Activated B cell treated with CpG ODN at 0.5 μM for 24 hours (primary cell): ENCODE results near the gene SEH1L. TPM values are rescaled to one million over a fixed set of nuclear protein-coding genes. Genes with fewer than 3 reads are reported as not detected.

Source experiments
- ATAC-seq: fragments of 200-7000 bp; cut with Tn5 transposase; one replicate; pipeline ENCODE4 v1.10.0; 2021; ENCODE audit warnings: low read depth, mild to moderate bottlenecking, moderate library complexity
- CTCF ChIA-PET: fragments of 350-600 bp; sonication (Branson Sonifier 250); formaldehyde crosslinking; loops from one replicate; lab custom pipeline; 2021; ENCODE audit warnings: antibody characterized with exemption; lab: Charles Lee
- POLR2A ChIA-PET: fragments of 350-600 bp; sonication (Branson Sonifier 250); formaldehyde crosslinking; loops from one replicate; lab custom pipeline; 2021; ENCODE audit warnings: antibody characterized with exemption; lab: Charles Lee
- DNase-seq: peaks from one replicate; pipeline ENCODE4 v3.0.0; 2022
- H3K27ac Mint-ChIP-seq: one replicate; pipeline ENCODE4 v1.8.0; 2020; ENCODE audit warnings: mixed read lengths
- H3K27me3 Mint-ChIP-seq: one replicate; pipeline ENCODE4 v1.8.0; 2021; ENCODE audit warnings: mixed read lengths
- H3K36me3 Mint-ChIP-seq: one replicate; pipeline ENCODE4 v1.8.0; 2021; ENCODE audit warnings: low read depth, mixed read lengths
- H3K4me1 Mint-ChIP-seq: one replicate; pipeline ENCODE4 v1.8.0; 2021; ENCODE audit warnings: mixed read lengths
- H3K4me3 Mint-ChIP-seq: one replicate; pipeline ENCODE4 v1.8.0; 2020; ENCODE audit warnings: mild to moderate bottlenecking, mixed read lengths
- H3K9me3 Mint-ChIP-seq: one replicate; pipeline ENCODE4 v1.8.0; 2020; ENCODE audit warnings: mixed read lengths
- intact Hi-C: fragments of 100-400 bp; cut with micrococcal nuclease; formaldehyde crosslinking; loops from one replicate; pipeline ENCODE4 v1.15.1; 2024
- total RNA-seq: library from RNA; stranded (reverse); gene quantifications from 2 replicates; pipeline ENCODE4 v1.2.3, GENCODE V29; 2022
- TF ChIP-seq, protein P1 (sequence below): fragments of 200-600 bp; IDR thresholded peaks from one replicate; pipeline ENCODE4 v1.8.0; 2022; ENCODE audit warnings: antibody characterized with exemption, mild to moderate bottlenecking

Gene SEH1L
- total RNA-seq, 1 donor from 2014 or later = 79.3 TPM

DNA sequence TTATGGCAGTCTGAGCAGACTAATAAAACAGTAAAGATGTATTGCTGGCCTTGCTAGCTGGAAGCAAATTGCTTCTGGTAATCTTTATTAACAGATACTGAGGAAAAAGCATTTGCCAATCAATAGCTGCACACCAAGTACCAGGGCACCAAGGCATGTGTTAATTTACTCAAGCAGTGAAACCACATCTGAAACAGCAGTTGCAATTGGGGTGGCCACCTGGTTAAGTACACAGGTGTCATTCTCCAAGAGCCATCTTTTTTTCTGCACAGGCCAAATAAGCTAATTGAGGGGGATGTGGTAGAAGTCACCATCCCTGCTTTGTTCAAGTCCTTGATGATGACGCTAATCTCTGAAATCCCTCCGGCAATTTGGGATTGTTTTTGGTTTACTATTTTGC, 8.6 kb upstream of the SEH1L start:
- intact Hi-C loops = no loop called here
- H3K4me1 Mint-ChIP-seq = no peaks in the 10 kb centered on the region
- ChIA-PET CTCF (no interaction called here), POLR2A (no interaction called here)
- TF ChIP-seq, protein P1, sequence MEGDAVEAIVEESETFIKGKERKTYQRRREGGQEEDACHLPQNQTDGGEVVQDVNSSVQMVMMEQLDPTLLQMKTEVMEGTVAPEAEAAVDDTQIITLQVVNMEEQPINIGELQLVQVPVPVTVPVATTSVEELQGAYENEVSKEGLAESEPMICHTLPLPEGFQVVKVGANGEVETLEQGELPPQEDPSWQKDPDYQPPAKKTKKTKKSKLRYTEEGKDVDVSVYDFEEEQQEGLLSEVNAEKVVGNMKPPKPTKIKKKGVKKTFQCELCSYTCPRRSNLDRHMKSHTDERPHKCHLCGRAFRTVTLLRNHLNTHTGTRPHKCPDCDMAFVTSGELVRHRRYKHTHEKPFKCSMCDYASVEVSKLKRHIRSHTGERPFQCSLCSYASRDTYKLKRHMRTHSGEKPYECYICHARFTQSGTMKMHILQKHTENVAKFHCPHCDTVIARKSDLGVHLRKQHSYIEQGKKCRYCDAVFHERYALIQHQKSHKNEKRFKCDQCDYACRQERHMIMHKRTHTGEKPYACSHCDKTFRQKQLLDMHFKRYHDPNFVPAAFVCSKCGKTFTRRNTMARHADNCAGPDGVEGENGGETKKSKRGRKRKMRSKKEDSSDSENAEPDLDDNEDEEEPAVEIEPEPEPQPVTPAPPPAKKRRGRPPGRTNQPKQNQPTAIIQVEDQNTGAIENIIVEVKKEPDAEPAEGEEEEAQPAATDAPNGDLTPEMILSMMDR = no peak
- H3K36me3 Mint-ChIP-seq = no peaks in the 10 kb centered on the region
- no peak overlapping the region for H3K27ac Mint-ChIP-seq
- no peak overlapping the region for H3K4me3 Mint-ChIP-seq
- DNase-seq (no peak), ATAC-seq (no peak)
- H3K27me3 Mint-ChIP-seq = peaks cover 3% of the 10 kb centered on the region
- no peaks in the 10 kb centered on the region for H3K9me3 Mint-ChIP-seq

DNA sequence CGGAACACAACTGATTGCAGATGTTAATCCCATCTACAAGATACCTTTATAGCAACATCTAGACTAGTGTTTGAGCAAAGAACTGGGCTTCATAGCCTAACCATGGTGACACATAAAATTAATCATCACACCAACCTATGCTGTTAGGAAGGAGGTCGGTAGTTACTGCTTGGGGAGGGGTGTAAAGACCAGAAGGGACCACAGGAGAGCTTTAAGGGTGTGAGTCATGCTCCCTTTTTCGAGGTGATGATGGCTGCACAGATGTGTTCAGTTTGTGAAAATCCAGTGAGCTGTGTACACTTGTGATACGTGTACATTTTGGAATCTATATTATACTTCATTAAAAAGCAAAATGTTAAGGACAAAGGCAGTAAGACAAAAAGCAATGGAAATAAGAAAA, 4.6 kb upstream of the SEH1L start:
- H3K4me1 Mint-ChIP-seq = peaks cover 10% of the 10 kb centered on the region
- ATAC-seq = no peak
- no peaks in the 10 kb centered on the region for H3K27me3 Mint-ChIP-seq
- no peak for DNase-seq
- no peak overlapping the region for H3K27ac Mint-ChIP-seq
- no peaks in the 10 kb centered on the region for H3K9me3 Mint-ChIP-seq
- no peak overlapping the region for H3K4me3 Mint-ChIP-seq
- H3K36me3 Mint-ChIP-seq = peaks cover 3% of the 10 kb centered on the region
- ChIA-PET CTCF (interaction anchor here (0.7 to 2.4 kb wide), 2 partner anchors 9 kb away, joined by 3 to 8 read pairs; no protein-coding TSS in a partner anchor), POLR2A (interaction anchor here (0.5 kb wide), 1 partner anchor 49 kb away, joined by 3 read pairs; no protein-coding TSS in a partner anchor)
- intact Hi-C loops = no loop called here
- TF ChIP-seq, protein P1 = no peak

DNA sequence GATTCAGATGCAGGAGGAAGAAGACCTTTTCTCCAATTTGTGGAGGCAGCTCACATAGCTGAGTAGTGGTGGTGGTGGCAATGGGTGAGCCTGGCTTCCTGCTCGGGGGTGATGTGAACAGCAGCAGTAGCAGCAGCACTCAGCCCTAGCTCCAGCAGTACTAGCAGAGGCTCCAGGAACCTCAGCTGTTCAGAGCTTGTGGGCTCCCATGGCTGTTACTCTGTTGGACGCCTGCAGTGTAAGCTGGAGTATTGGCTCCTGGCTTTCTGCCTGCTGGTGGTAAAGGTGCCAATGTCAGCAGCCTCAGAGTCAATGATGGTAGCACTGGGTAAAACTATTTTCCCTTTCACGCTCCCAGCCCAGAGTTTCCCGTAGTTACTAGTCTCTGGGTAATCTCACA, 3.1 kb upstream of the SEH1L start:
- H3K4me1 Mint-ChIP-seq = peaks cover 12% of the 10 kb centered on the region
- no peak overlapping the region for H3K27ac Mint-ChIP-seq
- H3K4me3 Mint-ChIP-seq = no peak overlapping the region
- ATAC-seq (no peak), DNase-seq (no peak)
- POLR2A ChIA-PET = interaction anchor here (0.9 kb wide), 1 partner anchor 61 kb away, joined by 3 read pairs; the partner anchor contains the start of gene PTPN2
- CTCF ChIA-PET = interaction anchor here (1.1 to 2.4 kb wide), 2 partner anchors 10 to 51 kb away, joined by 3 to 8 read pairs; no protein-coding TSS in a partner anchor
- no peaks in the 10 kb centered on the region for H3K27me3 Mint-ChIP-seq
- no peaks in the 10 kb centered on the region for H3K9me3 Mint-ChIP-seq
- intact Hi-C loops = loop anchor here (5.0 kb wide), 3 partner anchors 623 to 962 kb away; partner anchors contain the start of genes IMPA2 and TUBB6
- H3K36me3 Mint-ChIP-seq = peaks cover 7% of the 10 kb centered on the region
- TF ChIP-seq, protein P1 = no peak

DNA sequence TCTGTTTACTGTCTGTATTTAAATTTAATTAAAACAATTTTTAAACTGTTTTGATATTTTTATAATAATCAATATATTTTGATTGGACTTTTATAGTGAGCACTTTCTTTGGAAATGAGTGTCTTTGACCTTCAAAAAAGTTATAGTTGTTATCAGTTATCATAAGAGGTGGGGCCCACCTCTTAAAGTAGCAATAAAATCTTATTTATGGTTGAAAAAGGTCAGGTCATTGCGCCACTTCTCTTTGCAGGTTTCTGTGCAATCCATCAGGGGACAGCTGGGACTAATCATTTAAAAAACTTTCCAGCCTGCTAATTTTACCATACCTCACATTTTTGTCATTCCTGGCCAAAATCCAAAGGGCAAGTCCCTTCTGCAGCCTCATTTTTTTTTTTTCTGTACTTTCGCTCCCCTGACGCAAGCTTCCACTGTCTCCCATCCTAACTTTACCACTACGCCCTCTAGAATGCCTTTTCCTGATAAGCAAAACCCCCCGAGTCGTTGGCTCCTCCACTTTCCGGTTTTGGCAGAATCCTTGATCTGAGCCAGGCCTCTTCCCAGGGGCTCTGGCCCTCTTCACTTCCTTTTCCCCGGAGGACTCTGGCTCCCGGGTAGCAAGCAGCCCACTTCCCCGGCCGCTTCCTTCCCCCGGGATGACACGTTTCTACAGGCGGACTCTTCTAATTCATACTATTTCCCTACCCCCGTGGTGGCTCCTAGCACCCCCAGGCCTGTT, 1.1 kb upstream of the SEH1L start:
- POLR2A ChIA-PET = interaction anchor here (0.6 to 2.6 kb wide), 9 partner anchors 45 to 570 kb away, joined by 4 to 43 read pairs (median 9); partner anchors contain the start of genes AFG3L2, CEP192, CEP76 and PSMG2
- H3K27me3 Mint-ChIP-seq = no peaks in the 10 kb centered on the region
- intact Hi-C loops = loop anchor here (1.0 to 5.0 kb wide), 12 partner anchors 35 to 1038 kb away; partner anchors contain the start of genes AFG3L2, CEP192, CEP76 and FAM210A
- H3K4me1 Mint-ChIP-seq = peaks cover 24% of the 10 kb centered on the region
- no peak for DNase-seq
- CTCF ChIA-PET = interaction anchor here (0.6 kb wide), 1 partner anchor 10 kb away, joined by 3 read pairs; no protein-coding TSS in a partner anchor
- peaks cover 10% of the 10 kb centered on the region for H3K36me3 Mint-ChIP-seq
- no peak for ATAC-seq
- TF ChIP-seq, protein P1 = no peak
- peak overlapping the region; percentile 96 for H3K4me3 Mint-ChIP-seq
- no peaks in the 10 kb centered on the region for H3K9me3 Mint-ChIP-seq
- peak overlapping the region; percentile 97 for H3K27ac Mint-ChIP-seq
